ENCODE results near the gene INKA2.
"Not testable (repeated sequence)": the region's sequence is repeated elsewhere in the genome, so short reads cannot be mapped to it uniquely, and the experiment has no call there.

Gene INKA2

DNA sequence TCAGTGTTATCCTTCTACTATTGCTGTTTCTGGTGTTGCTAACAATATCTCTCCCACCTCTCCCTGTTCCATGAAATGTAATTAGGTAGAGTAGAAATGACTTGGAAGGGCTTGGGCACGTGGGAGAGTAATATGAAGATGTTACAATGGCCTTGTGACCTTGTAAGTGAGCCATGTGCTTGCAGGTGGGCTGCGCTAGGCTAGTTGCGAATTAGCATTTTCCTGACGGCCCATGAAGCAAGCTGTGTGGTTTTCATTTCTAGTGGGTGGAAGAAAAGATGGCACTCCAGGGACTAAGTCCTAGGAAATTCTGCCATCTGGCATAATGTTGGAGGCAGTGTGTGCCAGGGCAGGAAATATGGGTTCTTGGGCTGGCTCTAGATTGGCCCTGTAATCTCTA, 8.8 kb upstream of the INKA2 start:
- no peak for DNase-seq

DNA sequence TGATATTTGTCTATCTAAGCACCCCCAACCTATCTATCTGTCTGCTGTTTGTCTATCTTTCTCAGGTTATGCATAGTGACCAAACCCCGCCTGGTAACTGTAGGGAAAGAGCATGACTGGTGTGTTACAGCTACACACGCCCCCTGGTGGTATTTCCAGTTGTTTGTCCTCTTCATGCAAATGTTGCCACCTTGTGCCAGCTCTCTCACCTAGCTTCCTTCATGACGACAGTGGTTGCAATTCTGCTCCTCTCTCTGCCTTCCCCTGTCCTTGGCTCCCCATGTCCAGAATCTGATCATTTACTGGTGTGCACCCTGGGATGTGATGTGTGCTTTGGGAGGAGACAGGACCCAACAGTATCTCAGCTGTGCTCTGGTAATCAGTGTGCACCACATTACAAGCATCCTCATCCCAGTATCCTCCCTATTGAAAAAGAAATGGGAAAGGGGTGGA, 8.1 kb upstream of the INKA2 start:
- DNase-seq, result peak; percentile 78

DNA sequence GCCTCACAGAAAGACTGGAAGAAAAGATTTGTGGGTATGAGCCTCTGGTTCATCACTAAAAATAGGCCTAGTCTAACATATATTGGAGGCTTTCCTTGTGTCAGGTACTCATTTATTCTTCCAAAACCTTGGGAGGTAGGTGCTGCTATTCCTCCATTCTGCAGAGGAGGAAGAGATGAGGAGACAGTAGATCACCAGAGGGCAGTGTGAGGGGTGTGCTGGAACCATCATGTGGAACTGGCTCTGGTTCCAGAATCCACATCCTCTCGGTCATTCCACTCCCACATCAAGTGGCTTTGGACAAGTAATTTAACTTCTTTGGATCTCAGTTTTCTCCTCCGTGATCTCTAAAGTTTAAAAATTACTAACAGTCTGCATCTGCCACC, 7.4 kb upstream of the INKA2 start:
- DNase-seq, result no peak

GRCh38 chr1:111745675-111746613, 6.7 kb upstream of the INKA2 start:
- DNase-seq, result no peak

- DNase-seq, result no peak
Observed at GRCh38 chr1:111743679-111744101, 4.5 kb upstream of the INKA2 start.

DNA sequence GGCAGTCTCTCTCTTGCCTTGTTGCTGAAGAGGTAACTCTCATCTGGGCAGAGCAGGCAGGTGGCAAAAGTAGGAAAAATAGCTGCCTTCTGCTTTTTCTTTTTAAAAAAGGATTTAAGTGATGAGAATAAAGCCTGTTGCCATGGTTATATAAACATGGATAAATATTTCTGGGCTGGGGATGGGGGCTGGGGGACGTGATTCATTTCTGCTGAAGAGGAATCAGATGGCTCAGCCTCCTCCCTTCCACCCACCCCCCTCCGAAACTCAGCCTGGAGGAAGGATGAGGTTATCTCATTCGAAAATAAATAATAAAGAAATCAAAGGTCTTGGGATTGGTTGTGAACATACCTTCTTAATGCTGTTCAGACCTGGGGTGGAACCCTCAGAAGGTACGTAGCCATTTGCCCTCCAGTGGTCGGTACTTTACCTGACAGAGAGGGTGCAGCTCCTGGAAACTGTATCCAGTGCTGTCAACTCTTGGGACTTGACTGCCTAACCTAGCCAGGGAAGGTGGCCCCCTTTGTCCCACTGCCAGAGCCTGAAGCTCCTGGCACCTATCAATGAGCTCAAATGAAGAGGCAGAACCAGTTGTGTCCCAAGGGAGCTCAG, 3.8 kb upstream of the INKA2 start:
- no peak for DNase-seq

- not testable (repeated sequence) for DNase-seq
Observed at GRCh38 chr1:111742292-111742691, 3.1 kb upstream of the INKA2 start.

DNA sequence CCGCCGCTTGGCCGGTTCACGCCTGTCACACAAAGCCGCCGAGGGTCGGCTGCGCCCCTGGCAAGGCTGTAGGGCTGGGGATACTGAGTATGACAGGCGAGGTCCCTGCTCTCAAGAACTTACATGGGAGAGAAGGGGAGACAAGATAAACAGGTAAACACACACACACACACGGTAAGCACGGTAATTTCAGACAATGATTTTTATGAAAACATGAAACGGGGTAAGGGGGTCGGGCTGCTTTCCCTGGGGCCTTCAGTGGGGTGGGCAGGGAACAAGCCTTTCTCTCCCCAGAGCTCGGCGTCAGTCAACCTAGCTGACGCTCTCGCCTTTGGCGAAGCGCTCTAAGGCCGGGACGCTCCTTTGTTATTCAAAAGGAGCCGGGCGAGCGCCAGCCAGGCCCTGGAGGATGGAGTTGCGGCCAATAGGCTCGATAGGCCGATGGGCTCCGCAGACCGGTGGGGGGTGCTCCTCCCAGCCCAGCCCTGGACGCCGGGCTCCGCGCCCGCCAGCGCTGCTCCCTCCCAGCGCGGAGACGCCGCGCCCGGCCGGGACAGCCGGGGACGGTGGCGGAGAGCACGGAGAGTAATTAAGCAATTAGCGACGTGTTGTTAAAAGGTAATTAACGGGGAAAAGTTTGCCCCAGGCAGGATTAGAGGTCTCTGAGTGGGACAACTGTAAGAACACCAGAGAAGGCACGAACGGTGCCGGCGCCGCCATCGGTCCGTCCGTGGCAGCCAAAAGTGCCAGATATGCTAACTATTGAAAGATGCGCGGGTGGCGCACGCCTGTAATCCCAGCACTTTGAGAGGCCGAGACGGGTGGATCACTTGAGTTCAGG, 950 bp upstream of the INKA2 start:
- DNase-seq, result no peak

DNA sequence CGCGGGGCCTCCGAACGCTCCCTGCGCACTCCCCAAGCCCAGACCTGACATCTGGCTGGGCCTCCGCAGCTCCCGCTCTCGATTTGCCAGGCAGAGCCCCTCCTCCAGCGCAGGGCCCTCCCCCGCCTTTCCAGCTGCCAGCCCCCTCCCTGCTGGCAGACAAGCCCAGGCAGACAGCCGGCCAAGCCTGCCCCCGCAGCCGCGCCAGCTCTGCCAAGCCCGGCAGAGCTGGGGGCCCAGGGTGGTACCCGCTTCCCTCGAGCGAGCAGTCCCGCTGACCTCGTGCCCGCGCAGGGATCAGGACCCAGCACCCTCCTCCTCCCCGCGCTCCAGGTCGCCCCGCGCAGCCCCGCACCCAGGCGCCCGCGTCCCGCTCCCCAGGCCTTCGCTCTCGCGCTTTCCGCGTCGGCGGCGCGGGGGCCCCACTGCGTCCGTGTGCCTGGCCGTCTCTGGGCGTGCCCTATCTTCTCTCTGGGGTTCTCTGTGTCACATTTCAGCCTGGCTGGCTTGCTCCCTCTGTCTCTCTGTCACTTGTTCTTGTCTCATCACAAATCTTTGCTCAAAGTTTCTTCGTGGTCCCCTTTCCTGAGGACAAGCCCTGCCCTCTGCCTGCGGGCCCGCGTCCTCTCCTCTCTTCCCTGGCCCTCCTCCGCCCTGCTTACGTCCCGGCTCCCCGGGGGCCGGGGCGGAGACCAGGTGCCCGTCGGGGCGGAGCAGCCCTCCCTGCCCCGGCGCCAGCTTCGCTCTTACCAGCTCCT, 580 bp downstream of the INKA2 start:
- peak; percentile 52 for DNase-seq

GRCh38 chr1:111738133-111738435, 1.1 kb downstream of the INKA2 start:
- DNase-seq, result no peak

DNA sequence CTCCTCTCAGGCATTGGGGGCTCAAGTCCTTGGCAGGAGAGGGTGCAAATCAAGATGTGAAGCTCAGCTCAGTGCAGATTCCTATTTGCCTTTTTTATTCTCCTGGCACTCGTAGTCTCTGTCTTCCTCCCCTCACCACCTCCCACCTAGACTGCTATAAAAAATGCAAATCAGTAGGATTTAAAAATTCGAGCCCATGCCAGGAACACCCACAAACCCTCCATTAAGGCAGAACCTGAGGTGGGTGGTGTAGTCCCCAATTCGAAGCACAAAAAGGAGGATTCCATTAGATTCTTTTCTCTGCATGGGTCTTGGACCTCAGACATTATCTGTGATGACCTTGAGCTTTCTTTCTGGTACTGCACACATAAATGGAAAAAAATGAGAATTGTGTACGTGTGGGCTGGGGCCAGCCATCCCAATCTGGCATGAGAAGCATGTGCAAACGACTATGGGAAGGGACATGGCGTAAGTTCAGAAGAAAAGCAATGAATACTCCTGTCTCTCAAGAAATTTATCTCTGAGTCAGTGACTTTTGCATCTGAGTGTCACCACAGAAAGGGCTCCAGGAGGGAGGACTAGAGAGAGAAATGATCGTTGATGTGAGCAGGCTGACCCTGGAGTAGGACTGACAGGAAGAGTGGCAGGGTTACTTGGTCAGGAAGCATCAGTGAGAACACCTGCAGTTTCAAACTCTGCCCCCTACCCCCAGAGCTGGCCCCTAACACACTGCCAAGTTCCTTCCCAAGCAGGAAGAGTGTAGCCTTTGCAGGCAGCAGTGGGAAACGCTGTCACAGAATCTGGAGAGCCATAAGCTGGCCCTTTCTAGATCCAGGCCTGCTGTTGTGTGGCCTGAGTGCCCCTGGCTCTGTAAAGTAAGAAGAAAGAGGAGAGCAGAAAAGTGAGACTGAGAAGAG, 1.7 kb downstream of the INKA2 start:
- no peak for DNase-seq

DNA sequence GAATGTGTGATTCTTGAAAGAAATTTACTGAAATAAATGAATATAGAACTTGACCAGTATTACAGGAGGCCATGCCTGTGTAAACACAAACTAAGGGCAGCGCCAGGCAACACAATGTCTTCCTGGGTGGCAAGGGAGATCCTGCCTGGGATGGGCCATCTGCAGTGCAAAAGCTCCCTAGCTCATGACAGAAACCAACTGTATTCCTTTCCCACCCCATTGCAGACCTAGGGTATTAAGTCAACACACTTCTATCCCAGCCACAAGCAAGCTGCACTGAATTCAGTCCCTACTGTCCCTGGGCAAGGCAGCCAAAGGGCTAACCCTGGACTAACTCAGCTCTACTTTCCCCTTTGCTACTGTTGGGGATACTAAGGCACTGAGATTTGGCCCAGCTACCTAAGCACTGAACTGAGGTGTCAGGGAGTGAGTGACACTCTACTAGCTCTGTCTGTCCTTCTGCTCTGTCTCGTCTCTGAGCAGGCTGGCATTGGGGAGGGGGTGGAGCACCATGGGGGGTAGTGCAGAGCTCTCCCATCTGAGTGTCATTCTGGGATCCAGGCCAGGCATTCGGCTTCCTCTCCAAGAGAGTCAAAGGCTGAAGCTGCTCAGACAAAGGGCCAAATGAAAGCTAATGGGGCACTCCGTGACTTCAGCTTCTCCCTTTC, 2.5 kb downstream of the INKA2 start:
- no peak for DNase-seq

DNA sequence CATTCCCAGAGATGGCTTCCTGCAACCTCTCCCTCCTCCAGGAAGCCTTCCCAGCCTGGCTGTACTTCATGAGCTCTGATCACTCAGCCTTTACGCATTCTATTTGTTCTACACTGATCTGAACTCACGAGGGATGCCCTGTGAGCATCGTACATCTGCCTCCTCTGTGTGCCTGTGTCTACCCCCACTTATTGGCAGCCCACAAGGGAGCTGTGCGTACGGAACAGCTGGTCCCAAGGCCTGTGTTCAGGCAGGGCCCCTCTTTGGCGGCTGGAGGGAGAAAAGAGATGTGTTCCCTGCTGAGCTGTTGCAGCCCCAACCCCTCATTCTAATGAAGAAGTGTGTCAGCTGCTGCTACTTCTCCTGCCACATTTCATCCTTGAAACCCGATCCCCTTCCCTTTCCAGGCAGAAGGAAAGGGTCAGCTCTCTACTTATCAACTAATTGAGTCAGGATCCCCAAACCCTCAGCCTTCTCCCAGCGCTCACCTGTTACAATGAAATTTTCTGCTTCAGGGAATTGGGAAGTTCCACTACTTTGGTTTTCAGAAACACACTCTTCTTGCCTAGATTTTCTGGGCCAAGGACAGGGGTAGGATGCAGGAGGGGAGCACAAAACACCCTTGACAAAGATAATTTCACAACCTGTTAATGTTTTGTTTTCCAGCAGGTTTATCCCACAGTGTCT, 3.2 kb downstream of the INKA2 start:
- DNase-seq, result no peak

DNA sequence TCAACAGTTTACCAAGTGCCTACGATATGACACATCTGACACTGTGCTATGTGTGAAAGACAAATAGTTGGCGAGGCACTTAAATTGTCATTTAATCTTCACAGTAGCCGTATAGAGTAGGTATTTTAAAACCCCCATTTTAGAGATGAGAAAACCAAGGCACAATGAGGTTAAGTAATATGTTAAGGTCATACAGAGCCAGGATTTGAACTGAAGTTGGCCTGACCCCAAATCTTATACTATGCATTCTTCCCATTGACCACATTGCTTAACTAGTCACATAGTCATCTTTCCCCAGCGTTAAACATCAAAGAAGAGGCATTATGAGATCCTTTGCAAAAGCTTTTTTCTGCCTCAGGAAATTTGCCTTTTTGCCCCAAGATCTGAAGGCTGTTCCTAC, 3.9 kb downstream of the INKA2 start:
- no peak for DNase-seq

DNA sequence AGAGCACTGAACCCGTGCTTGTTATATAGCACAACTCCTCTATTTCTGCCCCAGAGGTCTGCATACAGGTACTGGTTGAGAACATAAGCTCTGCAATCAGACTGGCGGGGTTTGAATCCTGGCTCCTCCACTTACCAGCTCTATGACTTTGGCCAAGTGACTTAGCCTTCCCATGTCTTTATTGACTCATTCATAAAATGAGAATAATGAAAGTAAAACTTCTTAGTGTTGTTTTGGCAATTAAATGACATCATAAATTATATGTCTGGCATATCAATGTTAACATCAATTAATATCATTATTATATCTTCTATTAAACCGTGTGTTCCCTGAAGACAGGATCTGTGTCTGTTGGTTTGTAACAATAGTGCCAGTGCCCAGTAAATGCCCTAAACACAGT, 4.3 kb downstream of the INKA2 start:
- DNase-seq, result no peak

GRCh38 chr1:111734426-111734825, 4.8 kb downstream of the INKA2 start:
- DNase-seq, result no peak

- no peak for DNase-seq
Observed at GRCh38 chr1:111733992-111734341, 5.2 kb downstream of the INKA2 start.

- peak; percentile 30 for DNase-seq
Observed at GRCh38 chr1:111733183-111733991, 5.8 kb downstream of the INKA2 start.

DNA sequence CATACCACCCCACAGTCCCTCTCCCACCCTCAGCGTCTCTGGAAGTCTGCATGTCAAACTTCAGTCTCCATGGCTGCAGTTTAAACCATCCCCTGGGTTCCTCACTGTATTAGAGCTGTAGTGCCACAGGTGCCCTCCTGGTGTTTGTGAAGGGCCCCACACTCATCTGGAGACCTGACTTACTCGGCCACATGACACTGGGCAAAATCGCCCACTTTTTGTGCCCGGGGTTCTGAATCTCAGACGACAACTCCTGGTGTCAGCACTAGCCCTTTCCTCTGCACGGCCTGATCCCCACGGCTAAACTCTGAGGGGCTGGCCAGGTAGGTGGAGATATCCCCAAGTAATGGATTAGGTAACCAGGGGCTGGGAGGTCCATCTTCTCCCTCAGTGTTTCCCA, 6.5 kb downstream of the INKA2 start:
- DNase-seq, result no peak

DNA sequence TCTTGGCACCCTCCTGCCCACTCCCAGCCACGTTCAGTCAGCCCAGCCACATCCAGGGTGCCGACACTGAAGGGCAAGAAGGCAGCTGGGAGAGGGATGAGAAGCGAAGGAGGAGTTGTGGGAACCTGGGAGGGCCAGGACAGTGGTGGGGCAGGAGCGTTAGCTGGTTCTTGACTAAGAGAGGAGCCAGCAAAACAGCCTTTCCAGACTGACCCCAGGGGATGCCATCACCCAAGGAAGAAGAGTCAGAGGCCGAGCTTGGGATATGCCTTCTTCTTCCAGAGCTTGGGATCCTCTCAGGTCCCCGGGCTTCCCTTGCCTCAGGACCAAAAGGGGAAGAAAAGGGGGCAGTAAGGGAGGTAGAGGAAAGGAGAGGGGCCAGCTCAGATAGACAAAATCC, 7.2 kb downstream of the INKA2 start:
- DNase-seq, result no peak

All from CD4-positive, alpha-beta T cell treated with Interleukin-12 subunit alpha and Interleukin-12 subunit beta, for 1 hour (primary cell).